SH-SY5Y (cell line): ENCODE measurements around the gene MAP7D3.

Experiments
- GATA2 ChIP-seq: IDR thresholded peaks from 2 replicates; pipeline ENCODE4 v1.6.1; 2011; ENCODE audit warnings: mild to moderate bottlenecking, low read depth, low read length
- GATA3 ChIP-seq: IDR thresholded peaks from 2 replicates; pipeline ENCODE4 v1.6.1; 2011; ENCODE audit warnings: low read depth, mild to moderate bottlenecking, low read length, moderate library complexity

- TF ChIP-seq GATA3: no peak
- TF ChIP-seq GATA2: no peak
Observed at GRCh38 chrX:136251041-136251991, at the start of gene MAP7D3.
